ENCODE data around the gene CARD16.
"Not testable (repeated sequence)": the region's sequence is repeated elsewhere in the genome, so short reads cannot be mapped to it uniquely, and the experiment has no call there.

Gene CARD16

GRCh38 chr11:105044557-105045524, at the start of gene CARD16:
TSS of gene CARD16 (minus strand) at chr11:105045335. CDS start at chr11:105045297, 38 bp downstream.
- peak in 1 of 3 donors; percentile 18 for DNase-seq (ENCODE audit: low read depth in 3 of 3)

GRCh38 chr11:105092256-105093239, 47.4 kb upstream of the CARD16 start:
- no peak for DNase-seq (ENCODE audit: low read depth in 3 of 3)

- no peak for DNase-seq (ENCODE audit: low read depth in 3 of 3)
Observed at GRCh38 chr11:105081412-105082150, 36.4 kb upstream of the CARD16 start.

- DNase-seq (ENCODE audit: low read depth in 3 of 3): not testable (repeated sequence)
Observed at GRCh38 chr11:105080171-105080906, 35.2 kb upstream of the CARD16 start.

GRCh38 chr11:105078283-105078682, 33.1 kb upstream of the CARD16 start:
- no peak for DNase-seq (ENCODE audit: low read depth in 3 of 3)

- peak in 2 of 3 donors; percentile 25 to 26 for DNase-seq (ENCODE audit: low read depth in 3 of 3)
Observed at GRCh38 chr11:105077141-105077790, 32.1 kb upstream of the CARD16 start.

DNA sequence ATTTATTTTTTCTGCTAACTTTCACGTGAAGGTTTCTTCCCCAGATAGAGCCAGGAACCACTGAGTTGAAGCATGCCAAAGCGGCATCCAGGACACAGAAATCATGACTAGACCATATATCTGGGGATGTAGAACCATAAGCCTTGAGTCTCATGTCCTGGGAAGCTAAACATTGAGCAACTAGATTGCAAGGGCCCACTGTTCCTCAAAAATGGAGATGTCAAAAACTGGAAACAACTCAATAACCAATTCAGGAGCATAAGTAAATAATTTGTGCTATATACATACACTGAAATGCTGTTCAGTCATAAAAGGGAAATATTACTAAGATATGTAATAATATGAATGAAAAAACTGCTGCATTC, 29.0 kb upstream of the CARD16 start:
- DNase-seq (ENCODE audit: low read depth in 3 of 3): no peak

GRCh38 chr11:105073456-105074165, 28.5 kb upstream of the CARD16 start:
- no peak for DNase-seq (ENCODE audit: low read depth in 3 of 3)

DNA sequence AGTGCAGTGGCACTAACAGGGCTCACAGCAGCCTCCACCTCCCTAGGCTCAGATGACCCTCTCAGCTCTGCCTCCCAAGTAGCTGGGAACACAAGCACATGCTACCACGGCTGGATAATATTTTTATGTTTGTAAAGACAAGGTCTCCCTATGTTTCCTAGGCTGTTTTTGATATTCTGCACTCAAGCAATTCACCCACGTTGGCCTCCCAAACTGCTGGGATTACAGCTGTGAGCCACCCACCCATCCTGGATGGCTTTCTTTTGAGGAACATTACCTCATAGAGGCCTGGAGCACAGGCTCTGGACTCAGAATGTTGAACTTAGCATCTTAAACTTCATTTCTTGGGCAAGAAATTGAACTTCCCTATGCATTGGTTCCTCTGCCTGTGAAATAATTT, 26.9 kb upstream of the CARD16 start:
- DNase-seq (ENCODE audit: low read depth in 3 of 3): not testable (repeated sequence)

DNA sequence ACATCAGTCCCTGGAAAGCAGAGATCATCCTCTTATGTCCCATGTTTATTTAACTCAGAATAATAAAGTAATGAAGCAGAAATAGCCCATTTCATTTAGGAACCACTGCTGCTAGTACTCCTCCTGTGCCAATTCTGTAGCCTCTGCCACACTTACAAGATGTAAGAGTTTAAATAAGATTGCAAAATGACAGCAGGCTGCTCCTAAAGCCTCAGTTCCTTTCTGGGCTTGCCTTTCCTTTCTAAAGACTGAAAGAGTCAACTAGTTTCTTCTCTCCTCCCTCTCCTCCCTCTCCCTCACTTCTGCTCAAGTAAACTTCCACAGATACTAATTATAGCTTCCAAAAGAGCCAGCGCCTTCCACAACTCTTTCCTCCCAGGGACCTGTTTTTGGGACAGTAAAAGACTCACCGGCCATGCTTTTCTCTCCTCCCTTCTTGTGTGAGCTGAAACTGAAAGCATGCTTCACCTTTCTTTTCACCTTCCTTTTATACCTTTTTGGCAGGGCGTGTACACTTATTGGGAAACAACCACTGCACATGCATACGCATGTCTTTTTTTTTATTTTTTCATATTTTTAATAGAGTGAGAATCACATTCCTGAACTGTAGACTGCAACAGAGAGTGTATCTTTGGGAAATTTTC, 26.1 kb upstream of the CARD16 start:
- DNase-seq (ENCODE audit: low read depth in 3 of 3): no peak

DNA sequence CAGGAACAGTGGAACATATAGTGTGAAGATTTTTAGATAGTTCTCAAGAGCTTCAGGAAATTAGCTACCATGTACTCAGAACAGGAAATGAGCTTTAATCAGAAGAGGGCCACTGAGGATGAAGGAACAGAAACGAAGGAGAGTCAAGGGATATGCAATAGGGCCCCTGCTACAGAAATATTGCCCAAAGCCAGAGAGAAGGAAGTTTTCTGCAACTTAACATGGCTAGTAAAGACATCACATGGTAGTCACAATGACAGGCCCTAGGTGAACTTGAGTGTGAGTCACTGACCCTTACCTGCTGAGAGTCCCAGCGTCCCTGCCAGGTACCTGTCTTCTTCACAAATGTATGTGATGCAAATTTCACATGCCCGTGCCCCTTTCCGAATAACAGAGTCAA, 25.2 kb upstream of the CARD16 start:
- no peak for DNase-seq (ENCODE audit: low read depth in 3 of 3)

- DNase-seq (ENCODE audit: low read depth in 3 of 3): not testable (repeated sequence)
Observed at GRCh38 chr11:105069749-105070148, 24.6 kb upstream of the CARD16 start.

- not testable (repeated sequence) for DNase-seq (ENCODE audit: low read depth in 3 of 3)
Observed at GRCh38 chr11:105063245-105063941, 18.3 kb upstream of the CARD16 start.

DNA sequence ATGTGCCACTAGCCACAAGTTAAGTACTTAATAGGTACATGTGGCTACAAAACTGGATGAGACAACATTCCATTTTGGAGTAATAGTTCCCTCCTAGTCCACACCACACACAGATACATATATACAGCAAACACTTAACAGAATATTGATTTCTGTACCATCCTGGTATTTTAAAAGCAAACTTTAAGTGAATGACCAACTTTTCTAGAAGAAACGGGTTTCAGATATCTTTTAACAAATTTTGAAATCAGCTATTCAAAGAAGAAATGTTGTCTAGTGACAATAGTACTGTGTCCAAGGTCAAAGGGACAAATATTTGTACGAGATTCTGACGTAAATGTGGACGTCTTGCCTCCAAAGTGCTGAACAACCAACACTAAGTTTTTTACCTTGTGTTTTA, 12.3 kb upstream of the CARD16 start:
- DNase-seq (ENCODE audit: low read depth in 3 of 3): no peak

GRCh38 chr11:105056446-105056845, 11.3 kb upstream of the CARD16 start:
- DNase-seq (ENCODE audit: low read depth in 3 of 3): no peak

- no peak for DNase-seq (ENCODE audit: low read depth in 3 of 3)
Observed at GRCh38 chr11:105054723-105055493, 9.8 kb upstream of the CARD16 start.

- DNase-seq (ENCODE audit: low read depth in 3 of 3): no peak
Observed at GRCh38 chr11:105052487-105052886, 7.4 kb upstream of the CARD16 start.

- DNase-seq (ENCODE audit: low read depth in 3 of 3): no peak
Observed at GRCh38 chr11:105051559-105051958, 6.4 kb upstream of the CARD16 start.
